ENCODE results near the gene FOXJ2.

DNA sequence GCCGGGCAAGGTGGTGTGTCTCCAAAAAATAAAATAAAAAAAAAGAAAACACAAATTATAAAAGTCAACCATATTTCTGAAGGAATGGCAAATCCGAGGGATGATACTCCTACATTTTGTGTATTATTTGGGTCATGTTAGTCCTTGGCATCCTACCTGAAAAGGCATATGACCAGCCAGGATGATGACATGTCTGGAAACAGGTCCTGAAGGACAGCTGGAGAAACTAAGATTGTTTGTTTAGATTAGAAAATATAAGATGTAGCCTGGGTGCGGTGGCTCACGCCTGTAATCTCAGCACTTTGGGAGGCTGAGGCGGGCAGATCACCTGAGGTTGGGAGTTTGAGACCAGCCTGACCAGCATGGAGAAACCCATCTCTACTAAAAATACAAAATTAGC lies 47.6 kb upstream of the FOXJ2 start:
- no peak for TF ChIP-seq POLR2A (IDR thresholded peaks at IDR 0.05)
- TF ChIP-seq, protein P1, sequence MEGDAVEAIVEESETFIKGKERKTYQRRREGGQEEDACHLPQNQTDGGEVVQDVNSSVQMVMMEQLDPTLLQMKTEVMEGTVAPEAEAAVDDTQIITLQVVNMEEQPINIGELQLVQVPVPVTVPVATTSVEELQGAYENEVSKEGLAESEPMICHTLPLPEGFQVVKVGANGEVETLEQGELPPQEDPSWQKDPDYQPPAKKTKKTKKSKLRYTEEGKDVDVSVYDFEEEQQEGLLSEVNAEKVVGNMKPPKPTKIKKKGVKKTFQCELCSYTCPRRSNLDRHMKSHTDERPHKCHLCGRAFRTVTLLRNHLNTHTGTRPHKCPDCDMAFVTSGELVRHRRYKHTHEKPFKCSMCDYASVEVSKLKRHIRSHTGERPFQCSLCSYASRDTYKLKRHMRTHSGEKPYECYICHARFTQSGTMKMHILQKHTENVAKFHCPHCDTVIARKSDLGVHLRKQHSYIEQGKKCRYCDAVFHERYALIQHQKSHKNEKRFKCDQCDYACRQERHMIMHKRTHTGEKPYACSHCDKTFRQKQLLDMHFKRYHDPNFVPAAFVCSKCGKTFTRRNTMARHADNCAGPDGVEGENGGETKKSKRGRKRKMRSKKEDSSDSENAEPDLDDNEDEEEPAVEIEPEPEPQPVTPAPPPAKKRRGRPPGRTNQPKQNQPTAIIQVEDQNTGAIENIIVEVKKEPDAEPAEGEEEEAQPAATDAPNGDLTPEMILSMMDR (IDR thresholded peaks at IDR 0.05) = no peak
